HK-2 (cell line): Measurements from ENCODE around the gene SLC10A7.

Experiments used
- DNase-seq: peaks from one replicate; pipeline ENCODE4 v3.0.0-alpha.2; 2018; ENCODE audit not compliant: unreplicated experiment

Gene SLC10A7

DNA sequence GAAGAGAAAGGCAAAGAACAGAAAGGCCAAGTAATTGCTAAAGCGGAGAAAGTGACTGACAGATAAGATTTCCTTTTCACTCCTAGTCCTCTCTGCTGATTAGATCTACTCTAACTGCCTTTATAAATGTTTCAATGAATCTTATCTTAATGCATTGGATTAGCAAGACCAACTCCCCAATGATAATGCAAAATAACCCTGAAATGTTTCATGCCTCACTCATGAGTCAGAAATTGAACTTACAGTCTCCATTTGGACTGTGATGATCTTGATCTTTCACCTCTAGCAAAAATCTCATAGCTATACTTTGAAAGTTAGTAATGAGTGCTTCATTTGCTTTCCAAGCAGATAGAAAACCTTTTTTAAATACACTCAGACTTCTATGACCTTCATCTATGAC is 26.5 kb downstream of the SLC10A7 start:
- DNase-seq: no peak

DNA sequence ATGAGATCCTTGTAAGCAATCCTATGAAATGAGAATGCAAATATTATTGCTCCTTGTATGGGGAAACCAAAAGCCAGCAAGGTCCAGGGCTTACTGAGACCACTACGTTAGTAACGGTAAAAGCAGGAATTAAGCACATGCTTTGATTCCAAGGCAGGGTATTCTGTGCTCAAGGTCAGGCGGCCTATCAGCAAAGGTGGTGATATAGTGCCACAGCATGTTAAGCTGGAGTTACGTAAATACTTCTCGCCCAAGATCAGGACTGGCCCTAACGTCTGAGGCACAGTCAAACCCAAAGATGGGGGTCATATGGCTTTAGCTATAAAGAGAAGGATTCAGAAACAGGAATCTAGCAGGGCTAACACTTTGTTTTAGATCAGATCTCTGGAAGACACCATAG is 27.6 kb downstream of the SLC10A7 start:
- DNase-seq: no peak

DNA sequence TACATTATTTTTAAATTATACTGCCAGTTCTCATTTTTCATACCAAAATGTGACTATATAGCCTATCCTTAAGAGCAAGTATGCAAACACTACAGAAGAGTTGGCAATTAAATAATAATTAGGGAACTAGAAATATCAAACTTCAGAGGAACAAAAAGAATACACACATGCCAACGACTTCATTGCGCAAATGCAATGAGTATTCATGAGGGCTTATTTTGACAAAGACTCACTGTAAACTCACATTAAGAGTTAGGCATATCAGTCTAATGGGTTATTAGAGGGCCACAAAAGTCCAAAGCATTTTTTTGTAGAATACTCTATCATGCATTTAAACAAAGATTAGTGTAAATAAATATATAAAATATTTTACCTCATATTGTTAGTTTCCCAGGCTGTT is 31.6 kb downstream of the SLC10A7 start:
- no peak for DNase-seq

DNA sequence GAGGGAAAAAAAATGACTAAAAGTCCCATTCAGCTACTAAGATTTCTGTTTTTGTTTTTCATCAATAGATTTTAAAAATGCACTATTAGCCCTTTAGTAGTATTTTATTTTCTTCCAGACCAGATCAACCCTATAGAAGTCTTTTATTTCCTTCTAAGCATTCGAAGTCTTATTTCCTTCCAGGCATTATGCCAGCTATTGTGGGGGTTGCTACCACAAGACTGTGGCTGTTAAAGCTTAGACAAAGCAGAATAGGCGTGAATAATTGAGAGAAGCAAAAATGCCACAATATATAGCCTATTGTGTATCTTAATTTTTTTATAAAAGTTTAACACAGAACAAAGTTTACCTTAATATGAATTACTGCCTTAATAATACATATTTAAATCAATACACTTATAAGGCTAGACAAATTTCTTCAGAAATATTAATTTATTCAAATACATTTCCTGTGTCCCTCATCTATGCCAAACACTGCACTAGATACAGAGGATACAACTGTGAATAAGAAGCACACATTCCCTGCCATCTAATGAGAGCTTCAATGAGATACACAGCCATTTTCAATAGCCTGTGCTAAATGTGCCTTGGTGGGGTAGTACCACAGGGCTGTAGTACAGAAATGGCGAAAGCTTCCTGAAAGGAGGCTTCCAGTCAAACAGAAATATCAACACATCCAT is 33.1 kb downstream of the SLC10A7 start:
- no peak for DNase-seq

DNA sequence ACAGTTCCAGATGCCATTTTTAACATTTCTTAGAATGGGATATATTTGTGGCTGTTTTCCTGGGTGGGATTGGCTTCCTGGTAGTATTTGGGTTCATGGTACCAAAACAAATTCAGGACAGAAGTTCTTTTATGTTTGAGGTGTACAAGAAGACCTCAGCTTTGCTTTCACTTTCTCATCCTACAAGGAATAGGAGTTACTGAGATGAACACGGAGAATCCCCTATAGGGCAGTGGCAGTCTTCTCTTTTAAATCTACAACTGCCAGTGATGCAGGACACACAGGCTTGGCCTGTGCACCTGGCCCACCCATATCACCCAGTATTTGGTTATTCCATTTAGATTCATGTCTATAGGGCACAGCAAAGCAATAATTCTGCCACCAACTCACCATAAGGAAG is 35.2 kb downstream of the SLC10A7 start:
- no peak for DNase-seq

DNA sequence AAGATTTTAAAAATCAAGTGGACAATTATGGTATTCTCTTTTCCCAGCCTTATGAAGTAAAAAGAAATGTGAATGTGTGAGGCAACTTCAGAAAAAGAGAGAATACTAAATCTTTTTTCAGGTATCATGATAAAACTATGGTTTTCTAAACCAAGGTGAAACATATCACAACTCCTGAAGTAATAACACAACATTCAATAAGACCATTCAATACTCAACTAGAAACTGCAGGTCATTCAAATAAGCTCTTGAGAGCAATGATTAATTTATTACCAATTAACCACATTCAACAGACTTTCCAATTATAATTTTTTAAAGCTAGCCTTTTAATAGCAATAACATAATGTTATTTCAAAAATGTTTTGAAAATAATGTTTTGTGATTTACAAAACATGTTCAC is 35.8 kb downstream of the SLC10A7 start:
- no peak for DNase-seq

DNA sequence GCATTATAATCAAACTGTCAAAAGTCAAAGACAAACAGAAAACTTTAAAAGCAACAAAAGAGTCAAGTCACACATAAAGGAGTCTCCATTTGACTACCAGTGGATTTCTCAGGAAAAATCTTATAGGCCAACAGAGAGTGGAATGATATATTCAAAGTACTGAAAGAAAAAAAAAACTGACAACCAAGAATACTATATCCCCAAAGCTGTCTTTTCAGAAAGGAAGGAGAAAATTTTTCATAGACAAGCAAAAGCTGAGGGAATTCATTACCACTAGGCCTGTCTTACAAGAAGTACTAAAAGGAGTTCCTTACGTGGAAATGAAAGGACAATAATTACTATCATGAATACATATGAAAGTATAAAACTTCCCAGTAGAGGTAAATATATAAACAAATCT is 39.0 kb downstream of the SLC10A7 start:
- no peak for DNase-seq

DNA sequence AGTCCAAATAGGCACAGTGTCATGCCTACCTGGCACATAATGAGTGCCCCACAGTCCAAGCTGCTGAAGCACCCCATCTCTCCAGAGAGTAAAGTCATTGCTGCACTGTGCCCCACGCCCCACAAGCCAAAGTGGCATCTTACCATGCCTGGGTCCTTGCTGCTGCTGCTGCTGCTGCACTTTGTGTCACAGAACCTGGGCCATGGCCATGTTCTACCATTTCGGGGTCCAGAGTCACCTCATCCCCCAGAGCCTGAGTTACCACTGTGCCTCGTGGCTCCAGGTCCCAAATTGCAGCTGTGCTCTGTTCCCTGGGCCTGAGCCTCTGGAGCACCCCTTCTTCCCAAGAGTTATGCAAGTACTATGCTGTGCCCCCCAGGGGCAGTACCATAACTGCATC is 40.5 kb downstream of the SLC10A7 start:
- DNase-seq: no peak

DNA sequence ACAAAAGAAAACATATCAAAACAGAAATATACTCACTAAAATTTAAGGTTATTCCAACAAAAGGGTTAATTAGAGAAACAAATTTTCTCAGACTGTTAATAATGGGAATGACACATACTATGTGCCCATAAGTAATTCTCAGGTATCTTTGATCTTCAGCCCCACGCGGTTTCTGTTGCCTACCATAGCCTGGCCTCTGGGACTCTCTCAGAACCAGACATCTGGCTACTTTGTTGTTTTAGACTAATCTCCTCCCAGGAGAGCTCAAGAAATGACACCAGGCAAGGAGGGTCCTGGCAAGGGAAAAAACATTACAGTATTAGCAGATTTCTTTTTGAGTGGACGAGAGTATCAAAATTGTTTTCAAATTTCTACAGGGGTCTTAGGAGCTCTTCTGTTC is 43.7 kb downstream of the SLC10A7 start:
- DNase-seq: no peak

DNA sequence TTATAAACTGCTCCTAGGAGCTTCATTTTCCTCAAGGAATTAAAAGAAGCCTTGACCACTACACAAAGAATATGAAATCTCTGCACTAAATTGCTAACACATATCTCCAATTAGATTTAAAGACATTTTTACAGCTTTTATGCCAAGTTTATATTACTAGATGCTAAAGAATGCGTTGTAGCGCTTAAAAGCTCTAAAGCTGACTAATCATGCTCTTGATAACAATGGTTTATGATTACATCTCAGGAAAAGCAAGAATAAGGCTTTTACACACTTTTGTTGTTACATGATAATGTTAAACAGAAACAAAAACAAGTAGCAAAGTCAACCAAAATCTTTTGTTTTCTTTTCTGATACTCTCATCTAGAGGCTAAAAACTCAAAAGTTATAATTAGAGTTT is 44.7 kb downstream of the SLC10A7 start:
- no peak for DNase-seq

DNA sequence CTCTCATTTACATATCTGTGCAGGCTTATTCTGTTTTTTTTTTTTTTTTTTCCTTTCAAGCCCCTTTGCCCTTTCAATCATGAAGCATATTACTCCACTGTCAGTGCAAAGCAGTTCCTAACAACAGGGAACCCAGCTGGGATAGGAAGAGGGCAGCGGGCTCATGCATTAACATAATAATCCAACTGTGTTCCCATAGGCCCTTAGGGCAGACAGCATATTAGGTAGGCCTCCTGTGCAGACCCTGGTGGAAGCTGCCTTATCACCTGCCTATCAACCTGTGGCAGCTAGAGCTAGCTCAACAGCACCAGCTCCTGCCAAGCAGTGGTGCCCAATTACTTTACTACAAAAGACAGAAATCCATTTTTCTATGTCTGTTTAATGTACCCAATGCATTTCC is 49.3 kb downstream of the SLC10A7 start:
- DNase-seq: no peak

DNA sequence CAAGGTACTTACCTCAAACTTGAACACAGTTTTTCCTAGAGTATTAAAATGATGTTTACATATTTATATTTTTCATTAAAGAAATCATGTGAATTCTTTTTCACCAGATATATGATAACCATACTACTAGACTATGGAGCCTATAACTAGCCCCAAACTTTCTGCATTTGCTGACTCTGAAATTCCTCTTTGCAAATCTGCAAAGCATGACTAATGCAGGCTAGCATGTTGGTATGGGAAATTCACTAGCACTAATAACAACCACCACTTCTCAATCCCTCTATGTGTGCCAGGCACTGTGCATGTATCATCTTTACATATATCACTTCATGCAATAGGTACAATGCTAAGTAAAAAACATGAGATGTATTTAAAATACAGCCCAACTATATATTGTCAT is 51.1 kb downstream of the SLC10A7 start:
- no peak for DNase-seq

DNA sequence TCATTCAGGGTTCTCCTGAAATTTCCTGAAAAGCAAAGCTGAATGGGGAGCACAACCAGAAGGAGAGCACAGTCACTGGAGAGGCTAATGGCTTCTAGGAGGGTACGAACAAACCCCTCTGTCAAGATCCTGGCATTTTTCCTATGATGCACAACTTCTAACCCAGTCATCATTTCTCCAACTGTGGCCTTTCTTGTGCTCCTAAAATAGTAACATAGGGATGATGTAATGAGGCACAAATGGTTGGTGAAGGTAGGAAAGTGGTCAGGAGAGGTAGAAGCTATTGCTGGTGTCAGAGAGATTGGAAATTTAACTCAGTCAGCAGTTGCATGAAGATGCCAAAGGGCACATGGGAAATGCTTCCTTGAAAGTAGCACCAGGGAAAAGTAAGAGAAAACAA is 52.7 kb downstream of the SLC10A7 start:
- DNase-seq: no peak

DNA sequence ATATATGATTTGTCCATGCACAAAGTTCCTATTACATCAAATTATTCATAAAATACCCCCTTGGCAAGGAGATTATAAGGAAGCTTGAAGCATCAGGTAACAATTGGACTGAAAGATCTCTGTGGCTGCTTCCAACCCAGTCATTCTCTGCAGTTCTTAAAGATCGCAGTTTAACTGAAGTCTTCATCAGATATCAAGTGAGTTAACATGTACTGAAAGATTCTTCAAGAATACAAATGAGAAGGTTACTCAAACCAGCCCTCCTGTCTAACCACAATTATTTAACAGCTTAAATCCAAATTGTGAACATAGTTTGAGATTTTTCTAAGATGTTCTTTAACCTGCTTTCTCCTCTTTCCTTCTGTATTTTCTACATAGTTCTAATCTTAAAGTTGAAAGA is 56.1 kb downstream of the SLC10A7 start:
- no peak for DNase-seq

DNA sequence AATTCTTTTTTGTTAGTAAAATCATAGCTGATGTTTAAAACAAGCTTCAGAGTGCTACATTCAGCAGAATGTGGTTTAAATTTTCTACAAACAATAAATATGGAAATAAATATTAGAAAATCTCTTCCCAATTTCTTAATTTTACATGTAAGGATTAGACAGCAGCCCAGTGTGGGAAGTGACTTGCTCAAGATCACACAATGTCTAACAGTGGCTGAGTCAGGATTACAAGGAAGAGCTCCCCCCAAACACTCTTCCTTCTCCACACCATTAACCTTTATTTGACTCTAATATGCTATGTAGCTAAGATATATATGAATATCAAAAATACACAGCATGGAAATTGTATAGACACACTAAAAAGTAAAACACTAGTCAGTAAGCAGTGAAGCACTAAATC is 59.5 kb downstream of the SLC10A7 start:
- no peak for DNase-seq

DNA sequence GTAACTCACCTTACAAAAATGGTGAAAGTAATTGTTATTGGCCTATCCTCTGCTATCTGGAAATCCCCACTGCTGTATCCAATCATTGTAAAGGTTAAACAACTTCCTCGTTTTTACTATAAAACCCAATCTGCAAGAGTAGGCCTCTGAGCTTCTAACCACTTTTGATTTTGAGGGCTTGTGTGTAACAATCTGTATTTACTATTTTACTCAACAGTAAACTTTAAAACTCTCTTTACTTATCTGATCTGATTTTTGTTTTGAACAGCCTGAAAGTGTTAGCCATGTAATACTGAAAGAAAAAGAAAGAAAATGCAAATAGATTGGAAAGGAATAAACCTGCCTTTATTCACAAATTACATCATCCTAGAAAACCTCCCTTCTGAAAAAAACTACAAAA is 63.1 kb downstream of the SLC10A7 start:
- no peak for DNase-seq

DNA sequence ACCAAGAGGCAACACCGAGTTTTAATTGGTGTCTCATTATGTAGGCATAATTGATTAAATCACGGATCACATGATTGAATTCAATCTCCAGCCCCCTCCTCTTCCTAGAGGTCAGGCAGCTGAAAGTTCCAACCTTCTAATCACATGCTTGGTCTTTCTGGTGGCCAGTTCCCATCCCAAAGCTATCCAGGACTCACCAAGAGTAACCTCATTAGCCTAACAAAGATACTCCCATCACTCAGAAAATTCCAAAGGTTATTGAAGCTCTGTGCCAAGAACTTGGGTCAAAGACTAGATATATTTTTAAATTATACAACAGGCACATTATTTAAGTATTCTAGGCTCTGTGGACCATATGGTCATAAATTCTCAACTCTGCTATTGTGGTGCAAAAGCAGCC is 65.1 kb downstream of the SLC10A7 start:
- no peak for DNase-seq

DNA sequence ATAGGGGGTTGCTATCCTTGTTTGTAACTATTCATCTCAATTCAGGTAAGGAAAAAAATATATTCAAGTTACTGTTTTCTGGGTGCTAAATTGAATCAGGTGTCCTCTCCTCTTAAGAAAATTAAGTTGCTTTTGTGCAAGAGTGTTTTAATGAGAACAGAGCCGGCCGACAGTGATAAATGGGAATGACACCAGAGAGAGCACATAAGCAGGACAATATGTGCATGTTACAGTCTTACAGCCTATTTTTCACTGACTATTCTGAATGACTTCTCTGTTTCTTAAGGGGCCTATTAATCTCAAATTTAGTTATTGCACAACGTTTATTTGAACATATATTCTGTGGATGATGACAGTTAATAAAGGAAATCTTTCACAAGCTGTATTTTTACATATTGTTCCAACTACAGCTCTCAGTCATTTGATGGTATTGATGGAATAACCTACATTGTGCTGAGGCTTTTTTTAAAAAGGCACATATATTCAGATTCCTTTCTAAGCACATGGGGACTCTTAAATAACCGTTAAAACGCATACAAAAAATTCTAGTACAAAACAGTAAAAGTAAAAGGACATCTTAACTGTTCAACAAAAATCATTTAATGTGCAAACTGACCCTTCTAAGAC is 68.4 kb downstream of the SLC10A7 start:
- no peak for DNase-seq

DNA sequence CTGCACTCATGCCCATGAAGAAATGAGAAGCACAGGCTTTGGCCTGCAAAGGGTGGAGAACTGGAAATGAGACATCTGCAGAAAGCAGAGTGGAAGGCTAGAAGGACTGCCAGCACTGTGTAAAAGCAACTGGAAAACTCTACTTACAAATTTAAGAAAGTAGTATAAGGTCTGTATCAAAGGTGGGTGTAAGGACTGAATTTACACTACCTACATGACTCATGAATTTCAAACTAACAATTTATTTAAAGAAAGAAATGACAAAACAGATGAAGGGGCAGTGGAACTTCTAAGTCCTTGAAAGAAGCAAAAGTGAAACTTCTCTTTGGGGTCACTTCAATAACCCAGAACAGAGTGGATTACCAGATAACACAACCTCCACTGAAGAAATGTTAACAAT is 71.2 kb downstream of the SLC10A7 start:
- DNase-seq: no peak

DNA sequence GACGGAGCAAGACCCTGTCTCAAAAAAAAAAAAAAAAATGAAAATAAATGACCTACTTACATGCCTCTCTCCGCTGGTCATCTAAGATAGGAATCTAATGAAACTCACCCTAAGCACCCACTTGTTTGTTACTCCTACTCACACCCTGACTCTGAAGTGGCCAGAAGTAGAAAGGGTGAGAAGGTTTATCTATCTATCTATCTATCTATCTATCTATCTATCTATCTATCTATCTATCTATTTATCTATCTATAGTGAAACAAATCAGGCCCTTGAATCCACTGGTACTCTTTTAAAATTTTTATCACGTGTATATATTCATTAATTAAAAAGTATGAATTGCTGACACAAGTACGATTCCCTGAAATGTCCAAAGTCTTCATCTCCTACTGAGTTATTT is 75.2 kb downstream of the SLC10A7 start:
- DNase-seq: no peak

DNA sequence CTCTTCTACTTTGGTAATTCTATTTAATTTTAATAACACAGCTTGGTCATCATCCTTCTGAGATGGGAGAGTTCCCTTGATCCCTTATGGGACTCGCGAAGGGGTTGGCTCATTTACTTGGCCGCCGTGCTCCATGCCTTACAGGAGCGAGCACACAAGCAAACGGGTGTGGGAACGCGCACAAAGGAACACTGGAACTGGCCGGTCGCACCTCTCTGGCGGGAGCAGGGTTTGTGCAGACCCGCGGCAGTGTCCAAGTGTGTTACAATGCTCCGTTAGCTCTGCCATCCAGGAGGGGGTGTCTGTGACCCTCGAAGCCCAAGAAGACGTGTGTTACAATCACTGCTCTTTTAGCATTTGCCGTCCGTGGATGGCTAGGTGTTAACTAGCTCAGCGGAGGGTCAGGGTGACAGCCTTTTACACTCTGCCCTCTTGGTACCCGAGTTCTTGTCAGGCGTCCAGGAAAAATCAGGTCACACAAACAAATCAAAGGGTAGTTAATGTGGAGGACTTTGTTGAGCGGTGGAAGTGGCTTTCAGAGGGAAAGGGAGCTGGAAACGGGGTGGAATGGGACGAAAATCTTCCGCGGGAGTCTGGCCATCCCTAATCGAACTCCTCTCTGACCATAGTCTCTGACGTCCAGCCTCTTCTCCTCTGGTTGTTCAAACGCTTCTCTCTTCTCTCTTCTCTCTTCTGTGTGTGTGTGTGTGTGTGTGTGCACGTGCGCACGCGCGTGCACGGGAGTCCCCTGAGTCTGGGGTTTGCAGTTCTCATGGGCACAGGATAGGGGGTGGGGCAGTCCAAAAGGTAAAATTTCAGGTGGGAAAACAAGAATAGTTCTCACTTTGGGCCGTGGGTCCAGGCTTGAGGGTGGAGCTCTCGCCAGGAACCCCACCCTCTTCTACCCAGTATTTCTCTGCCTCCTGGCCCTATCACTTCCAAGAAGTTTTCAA is 76.3 kb downstream of the SLC10A7 start:
- no peak for DNase-seq

DNA sequence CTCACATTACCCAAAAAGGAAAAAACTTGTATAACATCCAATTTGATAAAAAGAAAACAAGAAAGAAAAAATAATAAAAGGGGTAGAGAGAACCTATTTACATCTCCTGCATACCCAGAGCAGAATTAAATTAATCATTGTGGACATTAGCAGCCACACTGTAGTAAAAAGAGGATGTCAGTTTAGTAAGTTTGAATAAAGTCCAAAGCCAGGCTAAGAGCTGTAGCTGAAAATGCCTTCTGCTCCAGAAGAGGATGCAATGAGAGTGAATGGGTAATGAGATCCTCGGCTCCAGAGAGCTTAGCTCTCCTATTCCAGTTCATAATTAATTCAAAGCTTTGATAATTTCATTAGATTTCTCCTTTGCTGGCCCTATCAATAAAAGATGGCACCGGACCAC is 78.2 kb downstream of the SLC10A7 start:
- DNase-seq: no peak

DNA sequence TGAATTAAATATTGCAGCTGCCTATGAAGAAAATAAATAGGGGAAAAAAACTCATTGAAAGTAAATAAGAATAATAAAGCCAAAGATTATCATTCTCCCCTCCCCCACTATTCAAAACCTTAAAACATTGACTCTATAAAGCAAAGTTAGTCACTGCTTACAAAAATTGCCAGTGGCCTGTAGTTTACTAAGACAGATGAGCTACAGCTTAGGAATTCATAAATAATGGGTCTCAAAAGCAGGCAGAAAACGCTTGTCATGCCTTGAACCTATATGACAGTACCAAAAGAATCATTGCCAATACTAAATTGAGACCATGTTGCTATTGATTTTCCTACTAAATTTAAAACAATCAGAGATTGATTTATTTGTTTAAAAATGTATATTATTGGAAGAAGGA is 78.9 kb downstream of the SLC10A7 start:
- no peak for DNase-seq
